ENCODE data around the gene PML. TPM values are rescaled to one million over a fixed set of nuclear protein-coding genes. Genes with fewer than 3 reads are reported as not detected.

Gene PML
- total and polyA plus RNA-seq, 4 donors, result 33.9 to 80.5 (median 60.8) TPM

DNA sequence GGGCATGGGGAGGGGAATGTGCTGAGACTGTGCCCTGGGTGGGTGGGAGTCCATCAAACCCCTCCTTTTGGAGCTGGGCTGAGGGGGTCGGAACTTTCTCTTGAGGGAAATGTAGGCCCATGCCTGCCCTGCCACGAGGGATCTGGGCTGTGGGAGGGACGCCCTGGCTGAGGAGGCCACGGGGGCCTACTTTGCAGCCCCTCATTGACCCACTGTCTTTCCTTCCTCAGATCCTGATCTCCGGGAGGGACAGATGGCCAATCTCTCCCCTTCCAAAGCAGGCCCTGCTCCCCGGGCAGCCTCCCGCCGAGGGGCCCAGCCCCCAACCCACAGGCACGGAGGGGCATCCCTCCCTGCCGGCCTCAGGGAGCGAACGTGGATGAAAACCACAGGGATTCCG lies 42.9 kb upstream of the PML start:
- H3K36me3 ChIP-seq (ENCODE audit: control insufficient read depth in 4 of 4, insufficient read depth in 4 of 4, low read length in 4 of 4), result peaks cover 0 to 37% (median 13%) of the 10 kb centered on the region in 4 donors
- H3K27ac ChIP-seq (ENCODE audit: low read depth in 1 of 2, low read length in 1 of 2), result peak overlapping the region; percentile 63 to 74
- H3K4me3 ChIP-seq, result no peak overlapping the region
- peak overlapping the region in 1 of 2 donors; percentile 76 for H3K9ac ChIP-seq (ENCODE audit: insufficient read depth in 1 of 2, low read length in 2 of 2)
- peaks cover 6 to 18% (median 8%) of the 10 kb centered on the region in 5 donors for H3K4me1 ChIP-seq (ENCODE audit: control insufficient read depth in 5 of 5, insufficient read depth in 5 of 5, low read length in 5 of 5)
- TF ChIP-seq, protein P1, sequence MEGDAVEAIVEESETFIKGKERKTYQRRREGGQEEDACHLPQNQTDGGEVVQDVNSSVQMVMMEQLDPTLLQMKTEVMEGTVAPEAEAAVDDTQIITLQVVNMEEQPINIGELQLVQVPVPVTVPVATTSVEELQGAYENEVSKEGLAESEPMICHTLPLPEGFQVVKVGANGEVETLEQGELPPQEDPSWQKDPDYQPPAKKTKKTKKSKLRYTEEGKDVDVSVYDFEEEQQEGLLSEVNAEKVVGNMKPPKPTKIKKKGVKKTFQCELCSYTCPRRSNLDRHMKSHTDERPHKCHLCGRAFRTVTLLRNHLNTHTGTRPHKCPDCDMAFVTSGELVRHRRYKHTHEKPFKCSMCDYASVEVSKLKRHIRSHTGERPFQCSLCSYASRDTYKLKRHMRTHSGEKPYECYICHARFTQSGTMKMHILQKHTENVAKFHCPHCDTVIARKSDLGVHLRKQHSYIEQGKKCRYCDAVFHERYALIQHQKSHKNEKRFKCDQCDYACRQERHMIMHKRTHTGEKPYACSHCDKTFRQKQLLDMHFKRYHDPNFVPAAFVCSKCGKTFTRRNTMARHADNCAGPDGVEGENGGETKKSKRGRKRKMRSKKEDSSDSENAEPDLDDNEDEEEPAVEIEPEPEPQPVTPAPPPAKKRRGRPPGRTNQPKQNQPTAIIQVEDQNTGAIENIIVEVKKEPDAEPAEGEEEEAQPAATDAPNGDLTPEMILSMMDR (IDR thresholded peaks at IDR 0.05; ENCODE audit: control extremely low read depth, extremely low read depth), result no peak
- DNase-seq (no peak), ATAC-seq (ENCODE audit: insufficient read depth, low FRiP score) (no peak)
- no peaks in the 10 kb centered on the region for H3K9me3 ChIP-seq (ENCODE audit: control insufficient read depth in 4 of 4, insufficient read depth in 3 of 4, low read length in 3 of 4)
- H3K27me3 ChIP-seq (ENCODE audit: control insufficient read depth in 3 of 3, insufficient read depth in 3 of 3, low read length in 2 of 3), result no peaks in the 10 kb centered on the region
- 43 to 49% methylated on average over 12 to 13 of the region's 13 CpGs for WGBS, 2 donors

DNA sequence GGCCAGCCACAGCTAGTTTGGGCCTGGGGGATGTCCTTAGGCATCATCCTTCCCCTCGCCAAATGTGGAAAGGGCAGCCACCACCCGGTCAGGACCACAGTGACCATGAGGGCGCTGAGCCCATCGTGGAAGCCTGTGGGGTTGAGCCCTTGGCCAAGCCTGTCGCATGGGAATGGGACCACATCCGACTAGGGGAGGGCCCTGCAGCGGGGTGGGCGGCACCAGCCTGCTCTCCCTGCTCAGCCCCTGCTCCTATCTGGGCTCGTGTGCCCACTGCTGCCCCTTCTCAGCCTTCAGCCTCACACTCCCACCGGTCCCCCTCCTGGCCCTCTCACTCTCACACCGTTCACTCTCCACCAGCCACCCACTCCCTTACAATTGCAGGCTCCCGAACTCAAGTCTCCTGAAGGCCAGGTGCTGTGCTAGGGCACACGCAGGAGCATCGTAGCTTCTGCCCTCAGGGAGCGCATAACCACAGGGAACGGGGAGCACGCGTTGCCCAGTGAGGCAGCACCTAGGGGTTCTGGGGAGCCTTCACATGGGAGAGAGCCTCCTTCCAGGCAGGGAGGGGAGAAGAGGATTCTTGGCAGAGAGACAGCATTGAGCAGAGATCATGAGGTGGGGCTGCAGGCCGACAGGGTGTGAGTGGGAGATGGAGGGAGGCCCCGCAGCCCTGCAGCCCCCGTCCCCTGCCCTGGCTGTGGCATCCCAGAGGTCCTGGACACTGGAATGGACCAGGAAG lies 42.2 kb upstream of the PML start:
- Histone ChIP-seq H3K27ac (ENCODE audit: low read depth in 1 of 2, low read length in 1 of 2) (peak overlapping the region; percentile 43 to 74), H3K9me3 (ENCODE audit: control insufficient read depth in 4 of 4, insufficient read depth in 3 of 4, low read length in 3 of 4) (no peaks in the 10 kb centered on the region), H3K4me3 (no peak overlapping the region), H3K9ac (ENCODE audit: insufficient read depth in 1 of 2, low read length in 2 of 2) (peak overlapping the region in 1 of 2 donors; percentile 76), H3K27me3 (ENCODE audit: control insufficient read depth in 3 of 3, insufficient read depth in 3 of 3, low read length in 2 of 3) (no peaks in the 10 kb centered on the region), H3K4me1 (ENCODE audit: control insufficient read depth in 5 of 5, insufficient read depth in 5 of 5, low read length in 5 of 5) (peaks cover 6 to 18% (median 8%) of the 10 kb centered on the region in 5 donors), H3K36me3 (ENCODE audit: control insufficient read depth in 4 of 4, insufficient read depth in 4 of 4, low read length in 4 of 4) (peaks cover 0 to 29% (median 13%) of the 10 kb centered on the region in 4 donors)
- 90 to 91% methylated on average over 20 to 21 of the region's 21 CpGs for WGBS, 2 donors
- no peak for ATAC-seq (ENCODE audit: insufficient read depth, low FRiP score)
- TF ChIP-seq, protein P1 (IDR thresholded peaks at IDR 0.05; ENCODE audit: control extremely low read depth, extremely low read depth), result no peak
- DNase-seq, result no peak

DNA sequence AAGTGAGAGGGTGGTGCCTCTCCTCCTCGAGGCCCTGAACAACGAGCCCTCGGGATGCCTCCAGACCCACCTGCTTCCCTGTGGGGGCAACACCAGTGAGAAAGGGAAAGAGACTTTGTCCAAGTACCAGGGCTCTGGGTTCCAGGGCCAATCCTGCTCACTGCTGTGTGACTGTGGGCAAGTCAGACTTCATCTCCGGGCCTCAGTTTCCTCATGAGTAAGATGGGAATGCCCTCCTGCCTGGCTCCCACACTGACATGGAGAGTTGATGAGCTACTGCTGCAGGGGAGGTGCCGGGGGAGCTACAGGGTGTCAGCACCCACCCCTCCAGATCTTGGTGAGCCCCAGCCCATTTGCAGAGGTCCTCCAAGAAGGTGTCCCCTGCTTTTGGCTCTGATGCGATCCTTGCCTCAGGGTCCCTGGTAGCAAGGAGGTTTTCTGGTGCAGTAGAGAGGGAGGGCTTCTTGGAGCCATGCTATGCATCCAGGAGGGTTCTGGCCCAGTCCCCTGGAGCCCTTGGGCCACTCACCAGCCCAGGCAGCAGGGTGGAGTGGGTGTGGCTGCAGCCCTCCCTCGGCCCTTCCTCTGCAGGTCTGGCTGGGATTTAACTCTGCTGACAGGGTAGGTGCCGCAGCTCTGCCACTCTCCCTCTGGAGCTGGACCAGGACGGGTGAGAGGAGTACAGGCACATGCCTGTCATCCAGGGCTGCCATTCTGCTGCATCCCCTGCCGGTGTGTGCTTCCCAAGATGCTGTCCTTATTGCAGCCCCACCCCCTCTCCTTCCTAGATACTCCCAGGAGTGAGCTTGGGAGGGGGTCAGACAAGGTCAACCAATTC lies 41.4 kb upstream of the PML start:
- TF ChIP-seq, protein P1 (IDR thresholded peaks at IDR 0.05; ENCODE audit: control extremely low read depth, extremely low read depth), result no peak
- peaks cover 0 to 24% (median 11%) of the 10 kb centered on the region in 4 donors for H3K36me3 ChIP-seq (ENCODE audit: control insufficient read depth in 4 of 4, insufficient read depth in 4 of 4, low read length in 4 of 4)
- no peak for ATAC-seq (ENCODE audit: insufficient read depth, low FRiP score)
- peak in 1 of 3 donors; percentile 12 for DNase-seq
- 87 to 95% methylated on average over 10 of the region's 10 CpGs for WGBS, 2 donors
- H3K4me3 ChIP-seq, result no peak overlapping the region
- no peak overlapping the region for H3K27ac ChIP-seq (ENCODE audit: low read depth in 1 of 2, low read length in 1 of 2)
- H3K9me3 ChIP-seq (ENCODE audit: control insufficient read depth in 4 of 4, insufficient read depth in 3 of 4, low read length in 3 of 4), result no peaks in the 10 kb centered on the region
- no peak overlapping the region for H3K9ac ChIP-seq (ENCODE audit: insufficient read depth in 1 of 2, low read length in 2 of 2)
- H3K4me1 ChIP-seq (ENCODE audit: control insufficient read depth in 5 of 5, insufficient read depth in 5 of 5, low read length in 5 of 5), result peaks cover 6 to 18% (median 8%) of the 10 kb centered on the region in 5 donors
- no peaks in the 10 kb centered on the region for H3K27me3 ChIP-seq (ENCODE audit: control insufficient read depth in 3 of 3, insufficient read depth in 3 of 3, low read length in 2 of 3)

Measured in lung (tissue), 12 donors.